Daoy (cell line): ENCODE results near the gene OPN1LW. TPM values are rescaled to one million over a fixed set of nuclear protein-coding genes. Genes with fewer than 3 reads are reported as not detected.
"Not testable (repeated sequence)": the region's sequence is repeated elsewhere in the genome, so short reads cannot be mapped to it uniquely, and the experiment has no call there.

ENCODE experiments used
- DNase-seq: peaks from one replicate; pipeline ENCODE4 v3.0.0-alpha.2; 2015; ENCODE audit warnings: low read depth
- total RNA-seq: library from RNA; depleted of rRNA; stranded (reverse); fragments of >200 nt; shearing (Covaris generic); gene quantifications from 2 replicates; pipeline ENCODE4 v1.2.3, GENCODE V29; 2014

Gene OPN1LW
- total RNA-seq, 1 experiment from 2014 or later = not detected

GRCh38 chrX:154132366-154132765, 11.7 kb upstream of the OPN1LW start:
- DNase-seq = no peak

GRCh38 chrX:154135458-154136229, 8.4 kb upstream of the OPN1LW start:
- DNase-seq = no peak

- DNase-seq = peak; percentile 54
These were observed 7.3 kb upstream of the OPN1LW start for GRCh38 chrX:154136627-154137161.

GRCh38 chrX:154138857-154139256, 5.2 kb upstream of the OPN1LW start:
- no peak for DNase-seq

- DNase-seq = no peak
These were observed 3.8 kb upstream of the OPN1LW start for GRCh38 chrX:154140206-154140605.

GRCh38 chrX:154140742-154141141, 3.3 kb upstream of the OPN1LW start:
- no peak for DNase-seq

GRCh38 chrX:154142386-154142785, 1.7 kb upstream of the OPN1LW start:
- DNase-seq = no peak

- no peak for DNase-seq
These were observed 895 bp upstream of the OPN1LW start for GRCh38 chrX:154142950-154143745.

GRCh38 chrX:154151030-154151429, 7.0 kb downstream of the OPN1LW start:
- not testable (repeated sequence) for DNase-seq

- DNase-seq = not testable (repeated sequence)
These were observed 12.2 kb downstream of the OPN1LW start for GRCh38 chrX:154156221-154156620.

GRCh38 chrX:154157207-154157606, 13.2 kb downstream of the OPN1LW start:
- DNase-seq = not testable (repeated sequence)

- not testable (repeated sequence) for DNase-seq
These were observed 15.3 kb downstream of the OPN1LW start for GRCh38 chrX:154159345-154159744.

- DNase-seq = not testable (repeated sequence)
These were observed 20.9 kb downstream of the OPN1LW start for GRCh38 chrX:154164902-154165301.

- not testable (repeated sequence) for DNase-seq
These were observed 24.3 kb downstream of the OPN1LW start for GRCh38 chrX:154168384-154168783.

GRCh38 chrX:154172535-154172943, 28.5 kb downstream of the OPN1LW start:
- not testable (repeated sequence) for DNase-seq

GRCh38 chrX:154174356-154174755, 30.3 kb downstream of the OPN1LW start:
- not testable (repeated sequence) for DNase-seq

- not testable (repeated sequence) for DNase-seq
These were observed 38.3 kb downstream of the OPN1LW start, which contains the start of gene OPN1MW for GRCh38 chrX:154182296-154182695. Gene OPN1MW, plus strand, starts transcription at chrX:154182596. Its CDS starts 82 bp downstream, at chrX:154182678.

- not testable (repeated sequence) for DNase-seq
These were observed 39.8 kb downstream of the OPN1LW start for GRCh38 chrX:154183794-154184193.

- not testable (repeated sequence) for DNase-seq
These were observed 48.8 kb downstream of the OPN1LW start for GRCh38 chrX:154192846-154193245.

GRCh38 chrX:154194316-154194715, 50.3 kb downstream of the OPN1LW start:
- DNase-seq = not testable (repeated sequence)

- not testable (repeated sequence) for DNase-seq
These were observed 52.4 kb downstream of the OPN1LW start for GRCh38 chrX:154196466-154196865.
